ENCODE data around the gene COX19. TPM values are rescaled to one million over a fixed set of nuclear protein-coding genes. Genes with fewer than 3 reads are reported as not detected.
"Not testable (repeated sequence)": the region's sequence is repeated elsewhere in the genome, so short reads cannot be mapped to it uniquely, and the experiment has no call there.

The COX19 gene
- polyA plus RNA-seq, 5 donors = 12.6 to 17.5 (median 14.7) TPM

GRCh38 chr7:1012004-1012715 lies 36.8 kb upstream of the COX19 start:
- DNase-seq = no peak

- no peak for DNase-seq
Measured at GRCh38 chr7:1011297-1012003, 36.1 kb upstream of the COX19 start.

GRCh38 chr7:1010226-1010625 lies 34.9 kb upstream of the COX19 start:
- no peak for DNase-seq

GRCh38 chr7:1009747-1010146 lies 34.4 kb upstream of the COX19 start:
- no peak for DNase-seq

GRCh38 chr7:1008733-1009363 lies 33.5 kb upstream of the COX19 start:
- DNase-seq = no peak

- no peak for DNase-seq
Measured at GRCh38 chr7:1007901-1008300, 32.6 kb upstream of the COX19 start.

- no peak for DNase-seq
Measured at GRCh38 chr7:1005303-1005702, 30.0 kb upstream of the COX19 start.

GRCh38 chr7:1004018-1004852 lies 28.9 kb upstream of the COX19 start:
- no peak for DNase-seq

- DNase-seq = not testable (repeated sequence)
Measured at GRCh38 chr7:1002445-1002844, 27.1 kb upstream of the COX19 start.

GRCh38 chr7:1002026-1002425 lies 26.7 kb upstream of the COX19 start:
- not testable (repeated sequence) for DNase-seq

- not testable (repeated sequence) for DNase-seq
Measured at GRCh38 chr7:1001069-1001770, 25.9 kb upstream of the COX19 start.

- no peak for DNase-seq
Measured at GRCh38 chr7:999941-1000935, 24.9 kb upstream of the COX19 start.

GRCh38 chr7:999149-999879 lies 24.0 kb upstream of the COX19 start:
- DNase-seq = no peak

- no peak for DNase-seq
Measured at GRCh38 chr7:997404-998395, 22.4 kb upstream of the COX19 start.

GRCh38 chr7:996079-996872 lies 20.9 kb upstream of the COX19 start:
- DNase-seq = no peak

- no peak for DNase-seq
Measured at GRCh38 chr7:995571-995970, 20.2 kb upstream of the COX19 start.
